Subcutaneous abdominal adipose tissue (tissue), 5 donors: ENCODE measurements around the gene POLR3G.

Experiments
- H3K27ac ChIP-seq: one replicate; pipeline ENCODE4 v1.7.0; 2013; ENCODE audit warnings: low read depth, mild to moderate bottlenecking, inconsistent platforms, low read length, moderate library complexity
- H3K27me3 ChIP-seq, 5 donors: one replicate each; pipeline ENCODE4 v1.7.0; 2013; ENCODE audit warnings: low read length in 5 of 5, inconsistent platforms in 1 of 5; ENCODE audit not compliant: control insufficient read depth in 5 of 5, insufficient read depth in 4 of 5
- H3K36me3 ChIP-seq, 5 donors: one replicate each; pipeline ENCODE4 v1.7.0; 2013; ENCODE audit warnings: low read length in 5 of 5; ENCODE audit not compliant: control insufficient read depth in 5 of 5, insufficient read depth in 5 of 5
- H3K4me1 ChIP-seq, 5 donors: one replicate each; pipeline ENCODE4 v1.7.0; 2013; ENCODE audit warnings: low read length in 5 of 5, mild to moderate bottlenecking in 3 of 5, moderate library complexity in 1 of 5; ENCODE audit not compliant: control insufficient read depth in 5 of 5, insufficient read depth in 5 of 5
- H3K4me3 ChIP-seq, 5 donors: one replicate each; pipeline ENCODE4 v1.7.0; 2013; ENCODE audit warnings: low read length in 5 of 5, low read depth in 1 of 5
- H3K9ac ChIP-seq, 5 donors: one replicate each; pipeline ENCODE4 v1.7.0; 2013; ENCODE audit warnings: low read length in 5 of 5, mild to moderate bottlenecking in 4 of 5, moderate library complexity in 3 of 5
- H3K9me3 ChIP-seq, 5 donors: one replicate each; pipeline ENCODE4 v1.7.0; 2013; ENCODE audit warnings: low read length in 5 of 5; ENCODE audit not compliant: control insufficient read depth in 5 of 5
- donor health status: healthy.
- donor health status: healthy.
- donor health status: healthy.
- donor health status: healthy.
- donor health status: healthy.

Gene POLR3G

GRCh38 chr5:90560771-90561170 is 86.1 kb downstream of the POLR3G start:
- H3K27ac ChIP-seq, result no peak overlapping the region
- H3K36me3 ChIP-seq, result no peaks in the 10 kb centered on the region
- peaks cover 0 to 12% (median 9%) of the 10 kb centered on the region in 5 donors for H3K4me1 ChIP-seq
- H3K4me3 ChIP-seq, result no peak overlapping the region
- H3K9me3 ChIP-seq, result no peaks in the 10 kb centered on the region
- H3K9ac ChIP-seq, result no peak overlapping the region
- H3K27me3 ChIP-seq, result peaks cover 17 to 26% (median 18%) of the 10 kb centered on the region in 5 donors

GRCh38 chr5:90561766-90562165 is 87.1 kb downstream of the POLR3G start:
- H3K9me3 ChIP-seq, result no peaks in the 10 kb centered on the region
- H3K9ac ChIP-seq, result no peak overlapping the region
- H3K4me3 ChIP-seq, result no peak overlapping the region
- H3K27ac ChIP-seq, result no peak overlapping the region
- H3K36me3 ChIP-seq, result no peaks in the 10 kb centered on the region
- H3K27me3 ChIP-seq, result peaks cover 17 to 26% (median 18%) of the 10 kb centered on the region in 5 donors
- H3K4me1 ChIP-seq, result peaks cover 0 to 12% (median 9%) of the 10 kb centered on the region in 5 donors

GRCh38 chr5:90562341-90562740 is 87.7 kb downstream of the POLR3G start:
- no peak overlapping the region for H3K4me3 ChIP-seq
- H3K4me1 ChIP-seq, result peaks cover 0 to 12% (median 9%) of the 10 kb centered on the region in 5 donors
- no peaks in the 10 kb centered on the region for H3K36me3 ChIP-seq
- no peaks in the 10 kb centered on the region for H3K9me3 ChIP-seq
- no peak overlapping the region for H3K9ac ChIP-seq
- H3K27ac ChIP-seq, result no peak overlapping the region
- peaks cover 15 to 24% (median 18%) of the 10 kb centered on the region in 5 donors for H3K27me3 ChIP-seq

- Histone ChIP-seq H3K4me1 (peaks cover 0 to 11% (median 7%) of the 10 kb centered on the region in 5 donors), H3K27ac (no peak overlapping the region), H3K36me3 (no peaks in the 10 kb centered on the region), H3K27me3 (peaks cover 9 to 17% (median 11%) of the 10 kb centered on the region in 5 donors), H3K9me3 (no peaks in the 10 kb centered on the region), H3K9ac (no peak overlapping the region), H3K4me3 (no peak overlapping the region)
Observed at GRCh38 chr5:90563108-90563507, 88.4 kb downstream of the POLR3G start.
